Trophoblast cell (in vitro differentiated cells and primary cell): Measurements from ENCODE around the gene SREBF2.

ENCODE experiments used
- DNase-seq, 2 donors: peaks; one replicate each; pipeline ENCODE4 v3.0.0-alpha.2; 2016
- H2AFZ ChIP-seq: 2 replicates; pipeline ENCODE4 v1.6.1; 2013; ENCODE audit warnings: low read length, moderate library complexity, mild to moderate bottlenecking; ENCODE audit not compliant: insufficient read depth, poor library complexity
- H2AK5ac ChIP-seq: 2 replicates; pipeline ENCODE4 v1.6.1; 2013; ENCODE audit warnings: mild to moderate bottlenecking, low read length
- H2BK120ac ChIP-seq: 2 replicates; pipeline ENCODE4 v1.6.1; 2013; ENCODE audit warnings: low read length, mild to moderate bottlenecking, moderate library complexity; ENCODE audit not compliant: insufficient read depth, poor library complexity
- H2BK12ac ChIP-seq: 2 replicates; pipeline ENCODE4 v1.6.1; 2013; ENCODE audit warnings: mild to moderate bottlenecking, low read length, moderate library complexity
- H2BK5ac ChIP-seq: 2 replicates; pipeline ENCODE4 v1.6.1; 2013; ENCODE audit warnings: low read length, low read depth, moderate library complexity, mild to moderate bottlenecking; ENCODE audit not compliant: poor library complexity
- H3K14ac ChIP-seq: 2 replicates; pipeline ENCODE4 v1.6.1; 2013; ENCODE audit warnings: mild to moderate bottlenecking, low read length
- H3K18ac ChIP-seq: 2 replicates; pipeline ENCODE4 v1.6.1; 2013; ENCODE audit warnings: mild to moderate bottlenecking, low read length
- H3K23ac ChIP-seq: 2 replicates; pipeline ENCODE4 v1.6.1; 2013; ENCODE audit warnings: low read length
- H3K27ac ChIP-seq: 2 replicates; pipeline ENCODE4 v1.5.1; 2013; ENCODE audit warnings: low read depth, mild to moderate bottlenecking, inconsistent platforms, low read length, moderate library complexity
- H3K27me3 ChIP-seq: 2 replicates; pipeline ENCODE4 v1.6.1; 2013; ENCODE audit warnings: inconsistent platforms, mild to moderate bottlenecking, low read length, moderate library complexity; ENCODE audit not compliant: insufficient read depth
- H3K36me3 ChIP-seq, 2 experiments: 1 replicate in 1 of 2; 2 replicates in 1 of 2; pipeline ENCODE4 v1.6.1; 2013; ENCODE audit warnings: low read length in 2 of 2, mild to moderate bottlenecking in 2 of 2, moderate library complexity in 1 of 2; ENCODE audit not compliant: insufficient read depth in 2 of 2, control insufficient read depth in 1 of 2
- H3K4ac ChIP-seq: 2 replicates; pipeline ENCODE4 v1.6.1; 2013; ENCODE audit warnings: low read depth, mild to moderate bottlenecking, low read length, moderate library complexity
- H3K4me1 ChIP-seq, 2 experiments: 1 replicate in 1 of 2; 2 replicates in 1 of 2; pipeline ENCODE4 v1.6.1; 2013; ENCODE audit warnings: low read length in 2 of 2, mild to moderate bottlenecking in 2 of 2, moderate library complexity in 1 of 2; ENCODE audit not compliant: insufficient read depth in 2 of 2, control insufficient read depth in 1 of 2
- H3K4me2 ChIP-seq: 2 replicates; pipeline ENCODE4 v1.6.1; 2013; ENCODE audit warnings: inconsistent platforms, mild to moderate bottlenecking, low read length, moderate library complexity
- H3K4me3 ChIP-seq: 2 replicates; pipeline ENCODE4 v1.5.1; 2013; ENCODE audit warnings: mild to moderate bottlenecking, low read depth, low read length, inconsistent platforms
- H3K79me1 ChIP-seq: one replicate; pipeline ENCODE4 v1.6.1; 2013; ENCODE audit warnings: low read length
- H3K79me2 ChIP-seq: 2 replicates; pipeline ENCODE4 v1.6.1; 2013; ENCODE audit warnings: low read length, mild to moderate bottlenecking; ENCODE audit not compliant: control insufficient read depth, insufficient read depth, poor library complexity
- H3K9ac ChIP-seq: 2 replicates; pipeline ENCODE4 v1.6.1; 2013; ENCODE audit warnings: mild to moderate bottlenecking, low read length
- H3K9me3 ChIP-seq: 2 replicates; pipeline ENCODE4 v1.6.1; 2013; ENCODE audit warnings: low read depth, mild to moderate bottlenecking, control low read depth, inconsistent platforms, low read length; ENCODE audit not compliant: insufficient read depth
- H4K12ac ChIP-seq: 2 replicates; pipeline ENCODE4 v1.6.1; 2013; ENCODE audit warnings: low read depth, mild to moderate bottlenecking, low read length, moderate library complexity
- H4K8ac ChIP-seq: 2 replicates; pipeline ENCODE4 v1.6.1; 2013; ENCODE audit warnings: low read depth, mild to moderate bottlenecking, low read length, moderate library complexity
- H4K91ac ChIP-seq: one replicate; pipeline ENCODE4 v1.6.1; 2013; ENCODE audit warnings: low read depth, mild to moderate bottlenecking, low read length, moderate library complexity
- WGBS: extraction: QIAGEN DNeasy Blood & Tissue Kit; methylation state at CpG from one replicate; pipeline ENCODE4 v1.1.7; 2013; ENCODE audit warnings: missing lambda C conversion rate; ENCODE audit not compliant: insufficient read length, insufficient coverage; ENCODE audit errors: extremely low coverage; 5-methylcytosine and 5-hydroxymethylcytosine counted together

SREBF2 gene

DNA sequence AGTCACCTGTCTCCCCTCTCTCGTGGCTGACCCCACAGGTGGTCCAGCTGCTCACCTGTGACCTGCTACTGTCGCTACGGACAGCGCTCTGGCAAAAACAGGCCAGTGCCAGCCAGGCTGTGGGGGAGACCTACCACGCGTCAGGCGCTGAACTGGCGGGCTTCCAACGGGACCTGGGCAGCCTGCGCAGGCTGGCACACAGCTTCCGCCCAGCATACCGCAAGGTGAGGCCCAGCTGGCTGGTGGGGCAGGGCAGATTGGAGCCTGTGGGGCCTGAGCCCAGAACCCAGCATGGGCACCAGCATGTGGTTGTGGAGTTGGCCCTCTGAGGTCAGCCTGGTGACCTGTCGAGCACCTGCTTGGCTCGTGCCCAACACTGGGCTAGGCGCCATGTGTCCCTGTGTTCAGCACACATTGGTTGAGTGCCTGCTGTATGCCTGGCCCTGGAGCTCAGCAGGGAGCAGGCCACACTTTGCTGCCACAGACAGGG lies 70.1 kb downstream of the SREBF2 start:
- Histone ChIP-seq H3K9me3 (no peaks in the 10 kb centered on the region), H3K14ac (no peak overlapping the region), H3K36me3 (peaks cover 86 to 92% of the 10 kb centered on the region in 2 experiments), H2AK5ac (no peak overlapping the region), H2BK12ac (no peak overlapping the region), H4K12ac (no peak overlapping the region), H3K27me3 (no peaks in the 10 kb centered on the region), H3K4me3 (no peak overlapping the region), H2BK120ac (no peak overlapping the region), H3K27ac (no peak overlapping the region), H3K9ac (no peak overlapping the region), H3K79me2 (no peaks in the 10 kb centered on the region), H3K79me1 (no peaks in the 10 kb centered on the region), H4K8ac (no peak overlapping the region), H2AFZ (no peak overlapping the region), H2BK5ac (no peak overlapping the region), H3K4me1 (no peaks in the 10 kb centered on the region), H3K4ac (no peak overlapping the region), H4K91ac (no peak overlapping the region), H3K23ac (no peak overlapping the region), H3K18ac (no peak overlapping the region), H3K4me2 (no peak overlapping the region)
- WGBS = no CpG with 5 or more reads among the region's 15 CpGs
- no peak for DNase-seq

DNA sequence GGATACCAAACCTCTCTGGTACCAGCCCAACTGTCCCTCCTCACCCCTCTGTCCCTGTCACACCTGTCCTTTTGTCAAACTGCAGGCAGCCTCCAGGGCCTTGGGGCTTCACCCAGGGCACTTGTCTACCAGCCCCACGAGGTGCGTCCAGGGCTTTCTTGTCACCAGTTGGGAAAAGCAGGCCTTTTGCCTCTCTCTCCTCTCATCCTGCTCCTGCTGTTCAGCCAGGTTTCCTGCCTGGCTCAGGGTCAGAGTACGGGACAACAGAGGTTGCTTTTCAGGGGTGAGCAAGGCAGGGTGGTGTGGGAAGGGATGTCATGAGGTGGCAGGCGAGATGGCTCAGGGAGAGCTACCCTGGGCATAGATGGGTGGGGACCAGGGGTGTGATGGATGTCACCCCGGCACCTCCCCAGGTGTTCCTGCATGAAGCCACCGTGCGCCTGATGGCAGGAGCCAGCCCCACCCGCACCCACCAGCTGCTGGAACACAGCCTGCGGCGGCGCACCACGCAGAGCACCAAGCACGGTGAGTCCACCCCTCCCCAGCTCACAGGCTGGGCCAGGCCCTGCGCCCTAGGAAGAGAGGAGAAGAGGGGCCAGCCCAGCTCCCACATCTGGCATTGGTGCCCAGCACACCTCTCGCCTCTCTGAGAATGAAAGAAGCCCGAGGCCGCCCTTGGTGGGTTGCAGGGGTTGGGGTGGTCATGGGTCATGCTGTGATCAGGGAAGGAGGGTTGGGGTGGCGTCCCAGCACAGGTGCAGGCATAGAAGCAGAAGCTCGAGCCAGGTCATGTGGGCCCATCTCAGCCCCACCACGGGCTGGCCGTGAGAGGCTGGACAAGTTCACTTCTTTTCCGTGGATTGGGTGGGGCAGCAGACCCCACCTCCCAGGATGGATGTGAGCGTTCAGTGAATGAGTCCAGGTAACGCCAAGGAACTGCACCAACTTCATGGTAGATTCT lies 71.8 kb downstream of the SREBF2 start:
- Histone ChIP-seq H3K4me1 (peaks cover 0 to 3% of the 10 kb centered on the region in 2 experiments), H3K23ac (no peak overlapping the region), H3K4me3 (no peak overlapping the region), H3K18ac (no peak overlapping the region), H3K9ac (no peak overlapping the region), H3K79me2 (no peaks in the 10 kb centered on the region), H4K91ac (no peak overlapping the region), H3K4ac (no peak overlapping the region), H3K79me1 (no peaks in the 10 kb centered on the region), H3K27me3 (peaks cover 8% of the 10 kb centered on the region), H4K8ac (no peak overlapping the region), H3K14ac (no peak overlapping the region), H2AK5ac (no peak overlapping the region), H2BK120ac (no peak overlapping the region), H3K4me2 (no peak overlapping the region), H2BK12ac (no peak overlapping the region), H4K12ac (no peak overlapping the region), H2AFZ (no peak overlapping the region), H3K27ac (no peak overlapping the region), H3K36me3 (peaks cover 69 to 79% of the 10 kb centered on the region in 2 experiments), H2BK5ac (no peak overlapping the region), H3K9me3 (no peaks in the 10 kb centered on the region)
- WGBS = no CpG with 5 or more reads among the region's 24 CpGs
- DNase-seq = no peak

DNA sequence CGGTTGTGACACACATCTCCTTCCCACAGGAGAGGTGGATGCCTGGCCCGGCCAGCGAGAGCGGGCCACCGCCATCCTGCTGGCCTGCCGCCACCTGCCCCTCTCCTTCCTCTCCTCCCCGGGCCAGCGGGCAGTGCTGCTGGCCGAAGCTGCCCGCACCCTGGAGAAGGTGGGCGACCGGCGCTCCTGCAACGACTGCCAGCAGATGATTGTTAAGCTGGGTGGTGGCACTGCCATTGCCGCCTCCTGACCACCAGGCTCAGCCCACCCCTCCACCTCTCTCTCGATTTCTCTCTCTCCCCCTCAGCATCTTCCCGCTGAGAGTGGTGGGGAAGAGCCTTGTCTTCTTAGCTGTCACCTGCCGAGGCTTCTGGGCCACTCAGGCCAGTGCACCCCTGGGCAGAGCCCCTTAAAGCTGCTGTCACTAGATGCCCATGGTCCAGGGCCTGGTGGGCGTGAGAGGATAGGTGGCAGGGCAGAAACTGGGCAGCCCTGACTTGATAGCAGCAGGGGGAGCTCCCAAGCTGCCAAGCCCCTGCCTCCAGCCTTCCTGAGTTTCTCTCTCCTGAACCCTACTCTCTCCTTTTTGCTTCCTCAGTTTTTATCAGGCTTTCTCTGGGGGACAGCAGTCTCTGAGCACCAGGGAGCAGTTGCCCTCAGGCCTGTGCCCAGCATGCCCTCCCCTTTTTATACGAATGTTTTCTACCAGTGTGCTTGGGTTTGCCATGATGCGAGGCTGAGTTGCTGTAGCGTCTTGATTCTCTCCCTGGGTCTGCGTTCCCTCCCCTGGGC lies 72.7 kb downstream of the SREBF2 start:
- WGBS = no CpG with 5 or more reads among the region's 23 CpGs
- H3K4ac ChIP-seq = no peak overlapping the region
- H3K36me3 ChIP-seq = peaks cover 61 to 70% of the 10 kb centered on the region in 2 experiments
- peaks cover under 1 to 11% of the 10 kb centered on the region in 2 experiments for H3K4me1 ChIP-seq
- no peak overlapping the region for H2BK5ac ChIP-seq
- H3K23ac ChIP-seq = no peak overlapping the region
- peaks cover 17% of the 10 kb centered on the region for H3K27me3 ChIP-seq
- no peak overlapping the region for H3K18ac ChIP-seq
- no peak overlapping the region for H3K27ac ChIP-seq
- peaks cover 5% of the 10 kb centered on the region for H3K9me3 ChIP-seq
- H2BK12ac ChIP-seq = no peak overlapping the region
- no peak overlapping the region for H3K14ac ChIP-seq
- H4K8ac ChIP-seq = no peak overlapping the region
- no peak overlapping the region for H4K91ac ChIP-seq
- no peak overlapping the region for H2AFZ ChIP-seq
- no peaks in the 10 kb centered on the region for H3K79me2 ChIP-seq
- no peak overlapping the region for H3K9ac ChIP-seq
- H2BK120ac ChIP-seq = no peak overlapping the region
- H4K12ac ChIP-seq = no peak overlapping the region
- H2AK5ac ChIP-seq = no peak overlapping the region
- H3K4me2 ChIP-seq = no peak overlapping the region
- DNase-seq = no peak
- H3K4me3 ChIP-seq = no peak overlapping the region
- H3K79me1 ChIP-seq = no peaks in the 10 kb centered on the region

DNA sequence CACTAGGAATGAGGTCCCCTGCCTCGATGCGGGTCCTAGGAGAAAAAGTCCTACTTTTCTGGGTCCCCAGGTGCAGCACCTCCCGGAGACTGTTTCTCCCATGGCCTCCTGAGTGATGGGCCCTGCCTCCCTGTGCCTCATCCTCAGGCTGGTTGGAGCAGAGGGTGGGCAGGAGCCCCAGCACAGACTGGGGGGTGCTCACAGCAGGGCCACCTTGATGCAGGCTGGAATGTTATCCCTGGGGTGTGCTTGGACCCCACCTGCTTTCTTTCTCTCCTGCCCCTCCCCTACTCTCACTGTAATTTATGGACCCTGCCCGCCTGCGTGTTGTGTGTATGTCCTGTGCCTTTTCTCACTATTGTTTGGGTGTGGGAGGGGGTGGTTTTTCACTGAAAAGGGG lies 73.9 kb downstream of the SREBF2 start:
- no peak overlapping the region for H3K14ac ChIP-seq
- no peak overlapping the region for H3K4ac ChIP-seq
- no peak overlapping the region for H4K12ac ChIP-seq
- no peaks in the 10 kb centered on the region for H3K79me2 ChIP-seq
- no peak overlapping the region for H2BK120ac ChIP-seq
- no peak overlapping the region for H3K27ac ChIP-seq
- H2BK5ac ChIP-seq = no peak overlapping the region
- no peak overlapping the region for H2AFZ ChIP-seq
- no peaks in the 10 kb centered on the region for H3K79me1 ChIP-seq
- H2BK12ac ChIP-seq = no peak overlapping the region
- peaks cover 4 to 13% of the 10 kb centered on the region in 2 experiments for H3K4me1 ChIP-seq
- H3K4me3 ChIP-seq = no peak overlapping the region
- H3K27me3 ChIP-seq = peaks cover 29% of the 10 kb centered on the region
- no peak overlapping the region for H4K8ac ChIP-seq
- no peak overlapping the region for H2AK5ac ChIP-seq
- no CpG with 5 or more reads among the region's 5 CpGs for WGBS
- no peak overlapping the region for H3K18ac ChIP-seq
- no peak for DNase-seq
- no peak overlapping the region for H3K4me2 ChIP-seq
- H3K23ac ChIP-seq = no peak overlapping the region
- peaks cover 6% of the 10 kb centered on the region for H3K9me3 ChIP-seq
- H3K9ac ChIP-seq = no peak overlapping the region
- H3K36me3 ChIP-seq = peaks cover 51 to 60% of the 10 kb centered on the region in 2 experiments
- no peak overlapping the region for H4K91ac ChIP-seq
